ENCODE data around the gene KRT3.
A peak's percentile ranks its signal among the peaks of the same experiment; 100 is the strongest.
"Not testable (repeated sequence)": the region's sequence is repeated elsewhere in the genome, so short reads cannot be mapped to it uniquely, and the experiment has no call there.

KRT3 gene

DNA sequence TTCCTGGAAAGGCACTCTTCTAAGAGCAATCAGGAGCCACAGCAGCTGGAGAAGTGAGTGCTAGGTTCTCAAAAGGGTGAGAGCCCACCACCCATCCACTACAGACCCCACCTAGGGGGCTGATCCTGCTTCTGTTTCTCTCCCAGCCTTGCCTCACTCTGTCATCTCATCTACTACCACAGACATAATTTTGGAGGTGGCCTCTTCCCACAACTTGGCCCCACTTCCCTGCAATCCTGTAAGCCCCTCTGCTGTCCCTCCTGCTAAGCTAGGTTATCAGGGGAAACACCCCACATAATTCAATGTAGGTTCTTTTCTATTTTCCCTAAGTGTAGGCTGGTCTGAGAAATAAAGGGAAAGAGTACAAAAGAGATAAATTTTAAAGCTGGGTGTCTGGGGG, 35.3 kb downstream of the KRT3 start:
- no peak for DNase-seq (ENCODE audit: low read depth)

DNA sequence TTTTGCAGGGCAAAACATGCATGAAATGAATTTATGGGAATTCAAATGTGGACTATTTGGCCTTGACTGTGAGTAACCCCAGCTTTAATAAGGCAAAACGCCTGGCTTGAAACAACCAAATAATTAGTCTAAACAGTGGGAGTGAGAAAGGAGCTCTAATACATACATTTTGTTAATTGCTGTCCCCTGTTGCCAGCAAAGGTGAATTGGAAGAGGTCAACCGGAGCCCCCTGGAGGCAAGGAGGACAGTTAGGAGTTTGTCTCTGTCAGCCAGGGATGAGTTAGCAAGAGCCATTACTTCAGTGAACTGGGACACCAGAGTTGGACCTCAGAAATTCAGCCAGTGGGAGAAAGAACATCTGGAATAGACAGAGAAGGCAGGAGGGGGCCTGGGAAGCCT, 36.2 kb downstream of the KRT3 start:
- no peak for DNase-seq (ENCODE audit: low read depth)

DNA sequence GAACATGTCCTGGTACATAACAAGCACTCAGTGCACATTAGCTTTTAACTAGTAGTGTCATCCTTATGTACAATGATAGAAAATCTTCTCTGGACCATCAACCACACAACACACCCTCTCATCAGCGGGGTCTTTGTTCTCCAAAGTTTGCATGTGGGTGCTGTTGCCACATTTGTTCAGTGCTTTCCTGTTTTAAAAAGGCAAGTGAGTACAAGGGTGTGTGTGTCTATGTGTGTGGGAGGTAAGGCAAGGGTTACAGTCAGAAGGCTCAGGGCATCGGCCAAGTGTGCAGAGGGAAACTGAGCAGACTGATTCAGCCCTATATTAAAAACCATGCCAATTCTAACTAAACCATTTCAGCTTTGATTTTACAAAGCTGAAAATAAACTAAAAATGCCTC, 36.7 kb downstream of the KRT3 start:
- DNase-seq (ENCODE audit: low read depth) = no peak

DNA sequence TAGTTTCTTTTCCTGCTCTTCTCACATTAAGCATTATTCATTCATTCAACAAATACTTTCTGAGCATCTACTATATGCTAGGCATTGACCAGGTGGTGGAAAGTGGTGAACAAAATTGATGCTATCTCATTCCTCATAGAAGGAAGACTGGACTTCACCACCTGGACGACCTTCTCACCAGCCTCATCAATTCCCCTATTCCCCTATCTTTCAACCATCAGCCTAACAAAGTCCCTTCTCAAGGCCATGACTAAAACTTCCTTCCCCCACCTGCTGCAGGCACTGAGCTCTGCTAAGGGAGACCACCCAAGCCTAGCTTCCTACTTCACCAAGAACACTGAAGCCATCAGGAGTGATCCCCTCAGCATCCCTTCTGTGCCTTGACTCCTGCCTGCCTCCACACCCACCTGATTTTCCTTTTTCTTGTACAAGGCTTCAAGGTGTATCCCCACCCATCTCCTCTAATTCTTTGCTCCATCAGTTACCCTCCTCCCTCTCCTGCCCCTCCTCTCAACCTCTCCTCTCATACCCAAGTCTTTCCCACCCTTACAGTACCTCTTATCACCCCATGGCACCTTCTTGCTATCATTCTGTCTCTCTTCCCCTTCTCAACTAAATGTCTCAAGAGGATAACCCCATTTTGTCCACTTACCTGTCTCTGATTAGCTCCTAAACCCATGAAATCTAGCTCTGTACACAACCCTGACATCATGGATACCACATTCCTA, 38.3 kb downstream of the KRT3 start:
- no peak for DNase-seq (ENCODE audit: low read depth)

DNA sequence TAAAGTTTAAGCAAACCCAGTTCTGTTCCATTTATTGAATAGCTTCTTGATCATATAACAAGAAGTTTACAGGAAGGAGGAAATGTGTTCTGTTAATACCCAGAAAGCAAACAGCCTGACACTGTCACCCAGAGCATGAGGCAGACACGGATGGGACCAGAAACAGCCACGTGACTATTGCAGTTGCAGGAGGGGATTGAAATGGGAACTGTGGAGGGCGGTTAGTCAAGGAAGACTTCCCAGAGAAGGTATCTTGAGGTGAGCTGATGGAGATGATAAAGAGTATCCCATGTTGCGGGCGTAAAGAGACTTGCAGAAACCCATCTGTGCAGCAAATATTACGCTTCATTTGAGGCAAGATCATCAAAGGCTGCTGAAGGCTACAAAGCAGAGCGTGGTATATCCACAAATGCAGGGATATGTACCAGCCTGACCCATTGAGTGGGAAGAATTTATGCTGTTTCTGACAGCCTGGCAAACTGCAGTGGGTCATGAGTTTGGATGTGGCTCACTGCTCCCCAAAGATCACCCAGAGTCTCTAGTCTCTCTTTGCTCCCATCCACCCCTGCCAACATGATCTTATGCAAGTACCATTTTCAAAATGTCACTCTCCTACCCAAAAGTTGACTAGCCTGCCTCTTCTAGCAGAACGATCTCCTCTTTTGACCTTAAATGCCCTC, 39.5 kb downstream of the KRT3 start:
- DNase-seq (ENCODE audit: low read depth) = no peak

DNA sequence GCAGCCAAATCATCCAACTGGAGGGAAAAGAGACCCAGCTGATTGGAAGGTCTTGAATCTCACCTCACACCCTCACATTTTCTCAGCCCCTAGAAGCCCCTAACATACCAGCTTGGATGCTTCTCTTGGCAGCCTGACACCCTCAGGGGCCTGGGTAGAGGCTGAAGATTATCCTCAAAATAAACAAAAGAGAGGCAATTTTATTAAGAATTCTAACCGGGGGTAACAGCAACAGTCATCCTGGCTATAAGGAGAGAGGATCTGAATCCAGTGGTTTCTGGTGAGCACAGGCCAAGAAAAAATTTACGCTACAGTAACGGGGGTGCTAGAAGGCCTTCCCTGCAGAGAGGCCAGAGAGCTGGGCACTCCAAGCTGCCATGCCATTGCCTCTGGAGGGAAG, 40.4 kb downstream of the KRT3 start:
- DNase-seq (ENCODE audit: low read depth) = no peak

DNA sequence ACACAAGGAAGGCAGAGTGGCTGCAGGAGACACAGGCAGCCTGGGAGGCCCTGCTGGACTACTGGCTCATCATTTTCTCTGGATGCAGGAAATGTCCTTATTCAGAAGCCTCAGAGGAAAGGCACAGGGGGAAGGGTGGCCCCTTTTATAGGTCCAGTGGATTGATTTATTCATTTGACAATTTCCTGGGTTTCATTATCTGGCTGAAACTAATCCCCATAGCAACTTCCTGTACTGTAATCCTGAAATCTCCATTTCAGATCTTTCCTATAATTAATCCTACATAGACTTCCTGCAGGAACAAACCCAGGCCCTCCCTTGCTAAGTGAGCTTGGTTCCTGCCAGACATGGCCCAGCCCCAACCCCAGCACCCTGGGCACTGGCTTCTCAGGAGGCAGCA, 41.8 kb downstream of the KRT3 start:
- DNase-seq (ENCODE audit: low read depth) = no peak

DNA sequence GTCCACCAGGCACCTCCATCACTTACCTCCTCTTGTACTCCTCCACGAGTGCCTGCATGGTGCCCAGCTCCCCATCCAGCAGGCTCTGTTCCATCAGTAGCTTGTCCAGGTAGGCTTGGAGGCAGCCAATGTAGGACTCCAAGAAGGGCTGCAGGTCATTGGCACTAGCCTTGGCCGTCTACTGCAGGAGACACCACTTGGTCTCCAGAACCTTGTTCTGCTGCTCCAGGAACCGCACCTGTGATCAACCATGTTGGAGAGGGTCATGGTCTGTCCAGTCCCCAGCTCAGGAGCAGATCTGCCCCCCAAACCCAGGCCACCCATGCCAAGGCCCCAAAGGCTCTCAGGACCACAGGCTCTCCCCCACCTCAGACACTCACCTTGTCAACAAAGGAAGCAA, 42.6 kb downstream of the KRT3 start:
- no peak for DNase-seq (ENCODE audit: low read depth)

DNA sequence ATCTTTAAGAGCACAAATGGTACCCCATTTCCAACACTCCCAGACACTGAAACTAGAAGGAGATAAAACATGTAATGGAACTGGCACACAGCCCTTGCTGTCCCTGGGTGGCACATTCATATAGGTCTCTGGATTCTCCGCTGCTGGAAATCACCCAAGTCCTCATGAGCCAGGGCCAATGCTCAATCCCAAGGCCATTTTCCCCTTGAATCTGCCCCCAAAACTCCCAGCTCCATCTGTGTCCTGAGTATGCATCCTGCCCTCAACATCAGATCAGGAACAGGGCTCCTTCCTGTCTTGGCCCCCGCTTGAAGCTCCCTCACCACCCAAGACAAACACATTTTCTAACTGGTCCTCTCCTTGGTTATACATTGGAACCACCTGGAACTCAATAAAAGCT, 43.4 kb downstream of the KRT3 start:
- DNase-seq (ENCODE audit: low read depth) = no peak

DNA sequence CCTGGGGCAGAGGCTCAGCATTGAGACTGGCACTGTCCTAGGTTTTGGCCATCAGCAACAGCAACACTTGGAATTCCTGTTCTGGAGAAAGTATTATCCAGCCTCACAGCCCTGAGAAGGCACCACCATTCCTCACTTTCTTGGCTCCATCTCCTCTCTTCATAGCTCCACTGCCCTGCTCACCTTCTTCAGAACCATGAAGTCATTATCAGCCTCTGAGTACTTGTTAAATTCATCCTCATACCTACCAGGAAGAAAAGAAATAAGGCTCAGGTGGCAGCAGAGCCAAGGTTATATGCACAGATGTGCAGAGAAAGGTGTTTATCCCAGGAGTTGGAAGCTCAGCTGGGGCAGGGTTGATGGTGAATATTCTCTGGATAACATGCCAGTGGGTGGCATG, 44.1 kb downstream of the KRT3 start:
- no peak for DNase-seq (ENCODE audit: low read depth)

DNA sequence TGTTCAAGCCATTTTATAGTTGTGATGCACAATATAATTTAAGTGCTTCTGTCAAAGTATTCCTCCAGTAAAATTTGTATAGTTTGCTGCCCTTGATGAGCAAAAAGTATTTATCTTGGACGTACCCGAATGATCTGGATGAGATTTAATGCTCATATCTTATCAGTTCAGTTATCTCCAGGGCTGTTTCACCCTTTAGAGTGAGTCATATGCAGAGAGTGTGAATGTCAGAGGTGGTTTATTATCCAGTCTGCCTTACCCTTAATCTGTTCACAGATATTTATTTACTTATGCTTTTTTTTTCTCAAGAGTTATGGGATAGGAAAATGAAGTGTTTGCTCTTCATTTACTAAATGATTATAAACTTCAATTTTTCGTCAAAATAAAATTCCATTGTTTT, 45.4 kb downstream of the KRT3 start:
- not testable (repeated sequence) for DNase-seq (ENCODE audit: low read depth)

DNA sequence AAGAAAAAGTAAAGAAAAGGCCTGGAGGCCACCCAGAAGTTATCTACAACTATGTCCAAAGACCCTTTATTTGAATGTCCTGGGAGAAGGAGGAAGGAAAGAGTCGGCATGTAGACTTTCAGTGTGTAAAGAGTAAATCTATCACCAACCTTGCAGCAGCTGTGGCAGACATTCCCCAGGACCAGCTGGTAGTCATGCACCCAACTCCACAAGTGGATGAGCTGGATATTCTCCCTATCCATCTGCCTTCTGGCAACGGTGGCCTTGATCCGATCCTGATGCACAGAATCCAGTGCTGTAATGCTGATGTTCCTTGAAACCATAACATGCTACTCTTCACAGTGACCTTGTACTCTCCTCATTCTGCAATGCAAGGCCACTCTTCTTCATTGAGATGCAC, 46.1 kb downstream of the KRT3 start:
- no peak for DNase-seq (ENCODE audit: low read depth)

DNA sequence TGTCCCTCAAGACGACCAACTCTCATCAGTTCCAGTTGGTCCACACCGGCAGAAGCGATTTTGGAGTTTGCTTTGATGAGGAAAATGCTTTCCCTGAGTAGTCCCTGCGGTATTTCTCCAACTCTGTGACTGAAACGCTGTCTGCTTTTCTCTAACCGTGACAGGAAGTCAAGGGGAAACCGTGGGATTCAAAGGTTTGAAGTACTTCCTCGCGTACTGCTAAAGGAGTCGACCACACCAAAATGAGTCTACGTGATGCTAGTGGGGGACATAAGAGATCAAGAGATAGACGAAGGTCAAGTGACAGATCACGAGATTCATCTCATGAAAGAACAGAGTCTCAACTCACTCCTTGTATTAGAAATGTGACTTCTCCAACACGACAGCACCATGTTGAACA, 47.3 kb downstream of the KRT3 start:
- DNase-seq (ENCODE audit: low read depth) = no peak

DNA sequence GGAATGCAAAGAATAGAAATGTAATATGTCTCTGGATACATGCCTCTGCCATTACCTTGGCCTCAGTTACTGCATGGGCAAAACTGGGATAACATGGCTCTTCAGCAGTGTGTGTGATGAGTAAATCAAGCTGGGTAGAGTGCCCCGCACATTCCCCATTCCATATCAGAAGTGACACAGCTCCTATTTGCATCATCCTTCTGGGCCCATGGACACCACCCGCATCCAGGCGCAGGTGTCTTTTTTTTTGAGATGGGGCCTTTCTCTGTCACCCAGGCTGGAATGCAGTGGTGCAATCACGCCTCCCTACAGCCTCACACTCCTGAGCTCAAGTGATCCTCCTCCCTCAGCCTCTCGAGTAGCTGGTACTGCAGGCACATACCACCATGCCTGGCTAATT, 50.4 kb downstream of the KRT3 start:
- DNase-seq (ENCODE audit: low read depth) = no peak

DNA sequence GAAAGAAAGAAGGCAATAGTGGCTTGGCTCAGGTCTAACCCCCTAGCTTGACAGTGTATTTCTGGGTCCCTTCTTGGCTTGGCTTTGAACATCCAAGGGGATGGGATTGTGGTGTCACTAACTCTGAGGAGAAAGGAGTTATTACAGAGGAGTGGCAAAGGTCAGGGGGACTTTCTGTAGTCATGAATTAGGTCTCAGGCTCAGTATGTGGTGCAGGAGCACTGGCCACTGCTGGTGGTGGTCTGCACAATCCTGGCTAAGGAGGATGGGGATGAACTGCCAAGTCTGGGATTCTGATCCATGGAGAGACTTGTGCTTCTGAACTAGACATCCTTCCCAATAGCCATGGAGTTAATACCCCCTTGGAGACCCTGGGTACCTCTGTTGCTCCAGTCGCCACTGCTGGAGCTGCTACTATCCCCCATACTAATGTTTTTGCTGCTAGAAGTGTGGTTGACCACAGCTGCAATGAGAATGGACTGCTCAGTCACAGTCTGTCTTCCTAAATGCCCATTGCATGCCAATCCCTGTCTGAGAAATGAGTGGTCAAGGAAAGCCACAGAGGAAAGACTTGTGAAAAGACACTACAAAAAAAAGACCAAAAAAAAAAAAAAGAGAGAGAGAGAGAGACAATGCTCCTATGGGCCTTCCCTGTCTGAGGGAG, 51.3 kb downstream of the KRT3 start:
- DNase-seq (ENCODE audit: low read depth) = no peak

DNA sequence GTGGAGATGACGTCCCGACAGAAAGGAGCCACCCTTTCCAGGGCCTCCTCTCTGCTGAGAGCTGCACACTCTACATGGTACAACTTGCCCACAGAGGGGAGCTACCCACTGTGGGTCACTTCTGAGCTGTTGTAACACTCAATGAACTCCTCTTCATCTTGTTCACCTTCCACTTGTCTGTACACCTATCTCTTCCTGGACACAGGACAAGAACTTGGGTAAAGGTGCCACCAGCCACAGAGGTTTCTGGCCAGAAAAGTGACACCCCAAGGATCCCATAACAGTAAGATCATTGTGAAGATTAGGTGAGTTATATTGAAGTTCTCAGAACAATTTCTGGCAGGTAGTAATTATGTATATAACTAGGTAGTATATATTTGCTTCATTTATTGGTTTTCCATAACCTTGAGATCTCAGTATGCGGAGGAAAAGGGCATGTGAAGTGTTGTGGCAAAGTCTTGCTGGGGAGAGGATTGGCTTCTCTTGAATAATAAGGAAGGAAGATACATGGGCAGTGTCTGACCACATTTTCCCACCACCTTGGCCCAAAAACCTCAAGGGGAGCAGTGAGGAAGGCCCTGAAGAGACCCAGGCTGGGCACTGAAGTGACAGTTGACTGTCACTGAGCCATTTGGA, 53.0 kb downstream of the KRT3 start:
- DNase-seq (ENCODE audit: low read depth) = no peak

DNA sequence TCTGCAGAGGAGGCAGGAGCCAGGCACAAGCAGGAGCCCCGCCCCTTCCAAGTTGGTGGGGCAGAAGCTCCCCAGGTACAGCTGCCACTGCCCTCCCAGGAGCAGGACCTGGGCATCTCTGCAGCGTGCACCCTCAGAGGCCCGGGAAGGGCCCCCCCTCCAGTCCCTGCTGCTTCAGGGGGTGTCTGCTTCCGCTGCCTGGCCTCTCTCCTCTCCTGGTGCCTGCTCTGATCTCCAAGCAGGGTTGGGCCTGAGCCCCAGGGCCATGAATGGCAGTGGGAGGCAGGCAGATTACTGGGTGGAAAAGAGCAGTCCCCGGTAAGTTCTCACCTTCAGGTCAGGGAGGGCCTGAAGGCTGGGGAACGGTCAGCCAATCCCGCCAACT, 53.7 kb downstream of the KRT3 start:
- DNase-seq (ENCODE audit: low read depth) = no peak

DNA sequence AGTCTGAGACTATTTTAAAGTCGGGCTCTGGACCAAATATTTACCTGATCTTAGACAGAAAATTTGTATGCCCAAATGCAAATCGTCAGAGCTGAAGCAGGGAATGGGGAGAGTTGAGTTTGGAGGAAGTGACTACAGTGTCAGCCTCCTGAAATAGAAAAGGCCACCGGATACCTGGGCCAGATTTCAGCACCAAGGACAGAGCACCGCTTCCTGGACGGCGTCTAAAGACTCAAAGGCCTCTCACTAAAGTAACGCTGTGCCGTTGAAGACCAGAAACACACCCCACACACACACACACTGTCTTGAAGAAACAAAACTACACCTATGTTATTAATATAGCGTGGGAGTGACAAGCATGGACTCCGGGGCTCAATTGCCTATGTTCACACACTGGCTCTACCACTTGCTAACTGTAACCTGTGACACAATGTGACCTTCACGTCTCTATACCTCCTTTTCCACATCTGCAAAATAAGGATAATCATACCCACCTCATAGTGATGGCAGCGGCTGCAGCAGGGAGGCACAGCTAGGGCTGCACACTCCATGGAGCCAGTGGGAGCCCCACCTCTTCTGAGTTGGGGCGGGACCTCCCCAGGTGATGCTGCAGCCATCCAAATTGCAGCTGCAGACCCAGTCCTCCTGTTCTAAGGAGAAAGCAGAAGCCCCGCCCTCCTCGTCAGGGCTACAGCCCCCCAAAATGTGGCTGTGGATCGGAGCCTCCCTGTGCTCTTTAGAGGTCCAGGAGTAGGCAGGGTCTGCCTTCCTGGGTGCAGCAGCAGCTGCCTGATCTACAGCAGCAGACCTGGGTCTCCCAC, 54.3 kb downstream of the KRT3 start:
- DNase-seq (ENCODE audit: low read depth) = peak; percentile 13

DNA sequence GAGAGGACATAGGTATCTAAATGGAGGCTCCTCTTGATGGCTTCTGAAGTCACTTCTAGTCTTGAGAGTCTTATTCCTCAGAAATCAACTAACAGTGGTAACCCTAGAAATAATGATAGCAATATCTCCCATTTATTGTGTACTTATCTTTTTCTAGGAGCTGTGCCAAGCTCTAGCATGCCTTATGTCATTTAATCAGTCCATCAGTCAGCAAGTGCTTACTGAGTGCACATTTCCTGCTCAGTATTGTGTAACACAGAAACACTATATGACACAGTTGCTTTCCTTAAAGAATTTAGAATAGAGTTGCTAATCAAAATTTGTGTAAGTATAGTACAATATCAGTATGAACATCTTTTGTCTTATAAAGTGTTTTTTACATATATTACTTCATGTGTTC, 55.3 kb downstream of the KRT3 start:
- DNase-seq (ENCODE audit: low read depth) = no peak

DNA sequence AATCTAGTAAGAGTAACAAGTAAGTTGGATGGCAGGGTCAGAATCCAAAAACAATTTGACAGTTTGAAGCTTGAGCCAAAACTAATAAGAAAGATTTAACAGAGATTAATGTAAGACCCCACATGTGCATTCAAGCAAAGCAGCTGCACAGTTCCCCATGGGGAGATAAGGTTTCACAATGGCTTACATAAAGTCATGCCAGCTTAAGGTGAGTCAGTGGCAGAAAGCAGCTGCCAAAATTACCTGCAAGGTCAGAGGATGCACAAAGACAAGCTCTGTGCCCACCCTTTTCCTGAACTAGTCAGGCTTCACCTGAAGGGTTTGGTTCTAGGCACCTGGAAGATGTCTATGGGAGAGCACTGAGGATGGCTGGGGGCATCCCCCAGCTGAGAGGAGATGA, 56.0 kb downstream of the KRT3 start:
- DNase-seq (ENCODE audit: low read depth) = no peak

All from stimulated activated CD8-positive, alpha-beta memory T cell treated with anti-CD3 and anti-CD28 coated beads, Interleukin-12 subunit alpha, Interleukin-12 subunit beta, amount 100 ng/mL, for 4 hours (primary cell).